RWPE2 (cell line): ENCODE measurements around the gene CTPS1.

Source experiments
- ATAC-seq: fragments of 200-7000 bp; cut with Tn5 transposase; 3 replicates; pipeline ENCODE4 v1.9.1; 2021; ENCODE audit warnings: low read depth
- DNase-seq: peaks from one replicate; pipeline ENCODE4 v3.0.0-alpha.2; 2020; ENCODE audit warnings: low spot score
- H3K27ac ChIP-seq: fragments of 450-650 bp; 2 replicates; pipeline ENCODE4 v1.5.1; 2017; ENCODE audit warnings: mild to moderate bottlenecking; ENCODE audit not compliant: poor library complexity, severe bottlenecking
- H3K27me3 ChIP-seq: fragments of 250-450 bp; sonication (Bioruptor Pico); 2 replicates; pipeline ENCODE4 v1.5.1; 2021; ENCODE audit warnings: mild to moderate bottlenecking, moderate library complexity; ENCODE audit not compliant: insufficient read depth, poor library complexity, severe bottlenecking
- H3K36me3 ChIP-seq: fragments of 250-450 bp; sonication (Bioruptor Pico); 2 replicates; pipeline ENCODE4 v1.5.1; 2020; ENCODE audit warnings: low read depth, mild to moderate bottlenecking, moderate library complexity
- H3K4me1 ChIP-seq: fragments of 250-450 bp; sonication (Bioruptor Pico); 2 replicates; pipeline ENCODE4 v1.5.1; 2021; ENCODE audit warnings: mild to moderate bottlenecking, moderate library complexity; ENCODE audit not compliant: insufficient read depth, poor library complexity, severe bottlenecking
- H3K4me3 ChIP-seq: fragments of 250-450 bp; sonication (Bioruptor Pico); 2 replicates; pipeline ENCODE4 v1.5.1; 2021; ENCODE audit warnings: mild to moderate bottlenecking, moderate library complexity; ENCODE audit not compliant: severe bottlenecking
- H3K9me3 ChIP-seq: fragments of 250-450 bp; sonication (Bioruptor Pico); 2 replicates; pipeline ENCODE4 v1.5.1; 2021; ENCODE audit warnings: mild to moderate bottlenecking, moderate library complexity; ENCODE audit not compliant: severe bottlenecking
- CTCF ChIP-seq: fragments of 450-650 bp; IDR thresholded peaks from one replicate; pipeline ENCODE4 v1.5.1; 2017; ENCODE audit warnings: mild to moderate bottlenecking, moderate library complexity; ENCODE audit not compliant: poor library complexity, severe bottlenecking

The CTPS1 gene

DNA sequence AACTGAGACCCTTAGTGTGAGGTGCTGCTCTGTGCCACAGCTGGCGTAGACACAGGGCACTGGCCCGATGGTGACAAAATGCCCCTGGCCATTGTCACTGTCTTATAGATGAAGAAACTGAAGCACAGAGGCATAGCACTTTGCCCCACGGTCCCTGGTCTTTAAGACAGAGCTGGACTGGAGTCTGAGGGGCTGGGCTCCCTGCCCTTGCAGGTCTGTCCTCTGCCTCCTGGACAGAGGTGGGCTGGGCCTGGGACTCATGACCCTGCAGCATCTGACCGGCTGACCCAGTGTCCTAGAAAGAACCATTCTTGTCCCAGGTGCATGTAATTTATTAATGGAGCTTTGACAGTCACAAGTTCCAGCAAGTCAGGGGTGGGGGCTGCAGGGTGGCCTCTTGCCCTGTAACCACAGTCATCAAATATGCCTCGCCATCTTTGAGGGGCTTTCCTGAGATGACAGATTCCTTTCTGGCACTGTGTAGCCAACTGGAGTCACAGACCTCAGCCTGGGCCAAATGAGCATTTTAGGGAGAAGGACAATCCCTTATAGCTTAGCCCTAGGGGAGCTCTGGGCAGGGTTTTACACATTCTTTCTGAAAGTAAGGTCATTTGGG lies 35.9 kb downstream of the CTPS1 start:
- Histone ChIP-seq H3K27ac (no peak overlapping the region), H3K36me3 (peaks cover 54% of the 10 kb centered on the region), H3K9me3 (no peaks in the 10 kb centered on the region), H3K4me3 (no peak overlapping the region), H3K27me3 (no peaks in the 10 kb centered on the region), H3K4me1 (no peaks in the 10 kb centered on the region)
- ATAC-seq = no peak
- no peak for DNase-seq
- no peak for TF ChIP-seq CTCF

GRCh38 chr1:41015897-41016470 lies 36.5 kb downstream of the CTPS1 start:
- ATAC-seq (no peak), DNase-seq (no peak)
- no peak overlapping the region for H3K4me3 ChIP-seq
- H3K27me3 ChIP-seq = no peaks in the 10 kb centered on the region
- peaks cover 48% of the 10 kb centered on the region for H3K36me3 ChIP-seq
- H3K9me3 ChIP-seq = no peaks in the 10 kb centered on the region
- no peak for TF ChIP-seq CTCF
- H3K4me1 ChIP-seq = no peaks in the 10 kb centered on the region
- no peak overlapping the region for H3K27ac ChIP-seq

DNA sequence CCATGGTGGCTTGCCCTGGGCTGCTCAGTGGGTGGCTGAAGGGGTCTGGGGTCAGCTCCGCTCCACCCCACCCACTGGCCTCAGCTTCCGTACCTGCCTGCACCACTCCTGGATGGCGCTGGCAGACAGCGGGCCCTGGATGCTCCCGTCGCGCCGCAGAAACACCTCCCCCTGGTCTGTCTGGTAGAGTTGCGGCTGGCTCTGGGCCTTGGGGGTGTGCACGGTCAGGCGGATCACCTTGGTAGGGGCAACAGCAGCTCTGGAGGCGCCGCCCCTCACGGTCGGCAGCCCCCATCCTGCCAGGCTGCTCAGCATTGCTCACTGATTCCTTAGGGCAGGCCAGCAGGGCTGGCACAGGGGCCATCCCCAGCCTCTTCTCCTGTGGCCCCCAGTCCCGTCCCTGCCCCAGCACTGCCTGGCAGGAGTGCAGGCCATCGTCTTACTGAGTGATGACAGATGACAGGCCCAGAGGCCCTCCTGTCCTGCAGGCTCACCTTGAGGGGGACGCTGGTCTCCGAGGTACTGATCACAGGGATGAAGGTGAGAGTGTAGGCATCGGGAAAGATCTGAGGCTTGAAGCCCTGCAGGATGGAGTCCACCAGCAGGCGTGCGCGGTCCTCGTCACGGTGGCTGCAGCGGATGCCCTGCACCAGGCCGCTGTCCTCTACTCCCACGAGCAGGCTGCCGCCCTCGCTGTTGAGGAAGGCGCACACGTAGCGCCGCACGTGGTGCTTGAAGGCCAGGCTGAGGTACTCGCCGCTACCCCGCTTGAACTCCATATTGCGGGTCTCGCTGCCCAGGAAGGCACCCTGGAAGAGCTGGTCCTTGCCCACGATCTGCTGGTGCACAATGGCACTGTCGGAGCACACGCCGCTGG lies 37.9 kb downstream of the CTPS1 start:
- no peak for DNase-seq
- no peak for ATAC-seq
- no peak overlapping the region for H3K4me3 ChIP-seq
- no peak for TF ChIP-seq CTCF
- H3K27ac ChIP-seq = no peak overlapping the region
- H3K27me3 ChIP-seq = no peaks in the 10 kb centered on the region
- H3K9me3 ChIP-seq = no peaks in the 10 kb centered on the region
- H3K36me3 ChIP-seq = peaks cover 34% of the 10 kb centered on the region
- H3K4me1 ChIP-seq = no peaks in the 10 kb centered on the region

DNA sequence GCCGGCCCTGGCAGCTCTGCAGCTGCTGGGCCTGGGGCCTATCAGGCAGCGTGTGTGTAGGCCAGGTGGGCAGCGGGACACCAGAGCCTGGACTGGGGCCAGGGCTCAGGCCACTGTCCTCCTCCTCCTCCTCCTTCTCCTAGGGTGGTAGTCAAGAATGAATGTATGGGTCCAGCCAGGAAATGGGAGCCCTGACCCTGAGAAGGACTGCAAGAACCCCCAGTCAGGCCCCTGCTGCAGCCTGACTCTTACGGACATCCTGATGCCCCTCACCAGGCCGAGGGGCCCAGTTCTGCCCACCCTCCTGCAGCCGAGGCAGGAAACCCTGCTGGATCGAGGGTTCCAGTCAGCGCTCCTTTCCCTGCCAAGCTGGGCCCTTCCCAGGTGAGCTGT lies 38.5 kb downstream of the CTPS1 start:
- no peak for ATAC-seq
- Histone ChIP-seq H3K27ac (no peak overlapping the region), H3K27me3 (no peaks in the 10 kb centered on the region), H3K4me1 (no peaks in the 10 kb centered on the region), H3K9me3 (no peaks in the 10 kb centered on the region), H3K4me3 (no peak overlapping the region), H3K36me3 (peaks cover 28% of the 10 kb centered on the region)
- no peak for TF ChIP-seq CTCF
- DNase-seq = no peak

GRCh38 chr1:41019353-41019745 lies 39.9 kb downstream of the CTPS1 start:
- ATAC-seq = no peak
- Histone ChIP-seq H3K9me3 (no peaks in the 10 kb centered on the region), H3K27ac (no peak overlapping the region), H3K4me3 (no peak overlapping the region), H3K4me1 (no peaks in the 10 kb centered on the region), H3K36me3 (peaks cover 16% of the 10 kb centered on the region), H3K27me3 (no peaks in the 10 kb centered on the region)
- no peak for TF ChIP-seq CTCF
- DNase-seq = no peak
